ENCODE measurements around the gene TUBB3.

- TF ChIP-seq CTCF (IDR thresholded peaks at IDR 0.05 in 2 of 3, conservative IDR thresholded peaks at IDR 0.05 in 1 of 3; ENCODE audit: insufficient read depth in 2 of 3, low read depth in 1 of 3, low read length in 3 of 3) (no peak), YY1 (IDR thresholded peaks at IDR 0.05; ENCODE audit: borderline replicate concordance in 1 of 3, control insufficient read depth in 1 of 3, extremely low read depth in 1 of 3, insufficient read depth in 3 of 3, insufficient read length in 1 of 3, insufficient replicate concordance in 2 of 3, low read depth in 1 of 3, low read length in 2 of 3) (peak in 1 of 3 experiments; percentile 22), ZNF23 (CRISPR knock-in tag; IDR thresholded peaks at IDR 0.05) (no peak), PKNOX1 (IDR thresholded peaks at IDR 0.05) (peak; percentile 19; the same call in 1 of the 2 replicates), ZNF133 (CRISPR knock-in tag; IDR thresholded peaks at IDR 0.05) (no peak), NFRKB (IDR thresholded peaks at IDR 0.05; ENCODE audit: low read depth) (no peak), ARNT (IDR thresholded peaks at IDR 0.05) (no peak), POLR2A (conservative IDR thresholded peaks at IDR 0.05) (no peak), HBP1 (CRISPR knock-in tag; IDR thresholded peaks at IDR 0.05) (no peak), HDAC6 (IDR thresholded peaks at IDR 0.05; ENCODE audit: low read depth, low read length) (no peak), ZNF174 (CRISPR knock-in tag; IDR thresholded peaks at IDR 0.05) (no peak), ZNF232 (CRISPR knock-in tag; IDR thresholded peaks at IDR 0.05) (no peak), ZNF444 (CRISPR knock-in tag; IDR thresholded peaks at IDR 0.05) (no peak)
Measured at GRCh38 chr16:89873972-89874689, 49.0 kb upstream of the TUBB3 start.

Measured in K562 (cell line).